ENCODE results near the gene KLHL17. TPM values are rescaled to one million over a fixed set of nuclear protein-coding genes. Genes with fewer than 3 reads are reported as not detected.

The KLHL17 gene
- total and polyA plus RNA-seq, 9 of the 15 experiments (the other 6 are each of a cell fraction or from before 2014, with no cell fraction given) = 0.14 to 84.8 (median 13.0) TPM

GRCh38 chr1:999725-1000356 lies 39.5 kb downstream of the KLHL17 start, which contains the start of gene HES4 (continued):
- TF ChIP-seq SFPQ (IDR thresholded peaks at IDR 0.05; ENCODE audit: low read depth, low read length) (no peak), RFX7 (CRISPR knock-in tag; IDR thresholded peaks at IDR 0.05) (no peak), HDGF (IDR thresholded peaks at IDR 0.05) (no peak), TAL1 (IDR thresholded peaks at IDR 0.05) (no peak), SRSF3 (IDR thresholded peaks at IDR 0.05; ENCODE audit: insufficient read depth, low read length) (no peak), MGA (IDR thresholded peaks at IDR 0.05) (no peak), EZH2 (IDR thresholded peaks at IDR 0.05; ENCODE audit: borderline replicate concordance, low read depth, low read length) (no peak), TBL1XR1 (IDR thresholded peaks at IDR 0.05; ENCODE audit: low read length in 2 of 2) (no peak; a peak in 1 of 4 replicates), ERF (CRISPR knock-in tag; IDR thresholded peaks at IDR 0.05) (no peak)
- TF ChIP-seq, protein P1, sequence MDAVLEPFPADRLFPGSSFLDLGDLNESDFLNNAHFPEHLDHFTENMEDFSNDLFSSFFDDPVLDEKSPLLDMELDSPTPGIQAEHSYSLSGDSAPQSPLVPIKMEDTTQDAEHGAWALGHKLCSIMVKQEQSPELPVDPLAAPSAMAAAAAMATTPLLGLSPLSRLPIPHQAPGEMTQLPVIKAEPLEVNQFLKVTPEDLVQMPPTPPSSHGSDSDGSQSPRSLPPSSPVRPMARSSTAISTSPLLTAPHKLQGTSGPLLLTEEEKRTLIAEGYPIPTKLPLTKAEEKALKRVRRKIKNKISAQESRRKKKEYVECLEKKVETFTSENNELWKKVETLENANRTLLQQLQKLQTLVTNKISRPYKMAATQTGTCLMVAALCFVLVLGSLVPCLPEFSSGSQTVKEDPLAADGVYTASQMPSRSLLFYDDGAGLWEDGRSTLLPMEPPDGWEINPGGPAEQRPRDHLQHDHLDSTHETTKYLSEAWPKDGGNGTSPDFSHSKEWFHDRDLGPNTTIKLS (IDR thresholded peaks at IDR 0.05; ENCODE audit: borderline replicate concordance, low read depth) = no peak
- TF ChIP-seq, protein P2, sequence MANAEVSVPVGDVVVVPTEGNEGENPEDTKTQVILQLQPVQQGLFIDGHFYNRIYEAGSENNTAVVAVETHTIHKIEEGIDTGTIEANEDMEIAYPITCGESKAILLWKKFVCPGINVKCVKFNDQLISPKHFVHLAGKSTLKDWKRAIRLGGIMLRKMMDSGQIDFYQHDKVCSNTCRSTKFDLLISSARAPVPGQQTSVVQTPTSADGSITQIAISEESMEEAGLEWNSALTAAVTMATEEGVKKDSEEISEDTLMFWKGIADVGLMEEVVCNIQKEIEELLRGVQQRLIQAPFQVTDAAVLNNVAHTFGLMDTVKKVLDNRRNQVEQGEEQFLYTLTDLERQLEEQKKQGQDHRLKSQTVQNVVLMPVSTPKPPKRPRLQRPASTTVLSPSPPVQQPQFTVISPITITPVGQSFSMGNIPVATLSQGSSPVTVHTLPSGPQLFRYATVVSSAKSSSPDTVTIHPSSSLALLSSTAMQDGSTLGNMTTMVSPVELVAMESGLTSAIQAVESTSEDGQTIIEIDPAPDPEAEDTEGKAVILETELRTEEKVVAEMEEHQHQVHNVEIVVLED (CRISPR knock-in tag; IDR thresholded peaks at IDR 0.05) = peak; percentile 23; the same call in 1 of the 2 replicates
